ENCODE results near the gene PPP1R2B.

The PPP1R2B gene

DNA sequence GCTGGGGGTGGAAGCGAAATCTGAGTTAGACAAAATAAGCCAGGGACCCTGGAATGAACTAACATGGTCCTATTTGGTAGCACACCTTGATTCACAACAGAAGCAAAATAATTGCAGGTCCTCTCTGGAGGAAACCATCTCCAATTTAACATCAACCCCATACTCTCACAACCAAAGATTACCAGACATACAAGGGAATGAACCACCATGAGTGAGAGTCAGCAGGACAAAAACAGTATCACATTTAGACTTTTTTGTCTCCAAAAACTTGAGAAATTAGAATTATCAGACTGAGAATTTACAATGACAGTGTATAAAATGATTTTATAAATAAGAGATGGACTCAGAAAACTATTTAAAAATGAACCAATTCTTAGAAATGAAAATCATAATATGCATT is 21.1 kb downstream of the PPP1R2B start:
- FAIRE-seq (no peak), DNase-seq (ENCODE audit: low spot score) (no peak)

DNA sequence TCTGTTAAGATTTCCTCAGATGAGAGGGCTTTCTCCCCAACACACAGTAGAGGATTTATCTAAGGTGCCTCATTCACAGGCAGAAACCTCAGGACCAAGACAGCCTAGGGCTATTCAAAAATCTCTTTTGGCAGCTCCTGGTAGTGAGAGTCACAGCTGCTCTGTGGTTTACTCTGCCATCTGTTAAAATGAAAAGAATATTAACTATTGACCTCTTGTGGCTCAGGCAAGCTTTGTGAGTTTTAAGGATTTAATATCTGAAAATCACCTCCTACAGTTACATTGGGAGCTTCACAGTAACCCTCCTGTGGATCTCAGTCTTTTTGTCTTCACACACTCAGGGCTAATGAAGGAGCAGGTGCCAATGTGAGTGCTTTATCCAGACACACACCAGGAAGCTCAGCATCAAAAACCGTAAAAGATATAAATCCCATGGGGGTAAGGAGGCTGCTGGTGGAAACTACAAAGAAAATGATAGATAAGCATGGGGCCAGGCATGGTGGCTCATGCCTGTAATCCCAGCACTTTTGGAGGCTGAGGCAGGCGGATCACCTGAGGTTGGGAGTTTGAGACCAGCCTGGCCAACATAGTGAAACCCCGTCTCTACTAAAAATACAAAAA is 29.7 kb downstream of the PPP1R2B start:
- FAIRE-seq (no peak), DNase-seq (ENCODE audit: low spot score) (no peak)

DNA sequence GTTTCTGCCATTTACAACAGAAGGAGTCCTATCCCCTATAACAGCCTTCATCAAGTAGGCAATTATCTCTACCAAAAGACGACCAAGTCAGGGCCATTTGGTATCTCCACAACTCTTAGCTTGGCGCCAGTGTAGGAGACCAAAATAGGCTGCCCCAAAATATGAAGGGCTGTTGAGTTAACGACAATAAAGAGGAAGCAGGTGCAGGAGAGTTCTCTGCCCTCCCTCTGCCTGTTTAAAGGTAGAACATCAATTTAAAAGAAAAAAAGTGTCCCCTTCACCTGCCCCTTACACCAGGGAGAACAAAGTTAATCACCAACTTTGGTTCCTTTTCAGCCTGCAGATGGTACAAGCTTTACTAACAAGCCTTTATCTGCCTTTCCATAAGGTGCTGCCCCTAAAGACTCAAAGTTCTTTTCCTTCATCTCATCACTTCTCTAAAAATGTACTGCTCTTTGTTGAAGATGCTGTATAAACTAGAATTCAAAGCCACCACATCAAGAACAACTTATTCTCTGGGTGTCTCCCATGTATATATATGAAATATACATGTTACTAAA is 33.3 kb downstream of the PPP1R2B start:
- DNase-seq (ENCODE audit: low spot score) (no peak), FAIRE-seq (no peak)

DNA sequence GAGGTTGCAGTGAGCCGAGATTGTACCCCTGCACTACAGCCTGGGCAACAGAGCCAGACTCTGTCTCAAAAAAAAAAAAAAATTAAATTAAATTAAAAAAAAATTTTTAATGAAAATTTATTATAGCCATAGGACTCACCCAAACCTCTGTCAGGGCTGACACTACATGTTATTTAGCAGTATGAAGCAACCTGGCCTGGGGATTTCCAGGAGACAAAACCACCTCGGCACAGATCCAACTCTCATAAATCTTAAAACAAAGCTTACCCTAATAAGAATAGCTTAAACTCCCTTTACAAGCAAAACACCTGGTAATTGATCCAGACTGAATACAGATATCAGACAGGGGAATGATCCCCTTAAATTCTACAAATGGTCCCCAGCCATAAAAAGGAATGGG is 38.4 kb downstream of the PPP1R2B start:
- FAIRE-seq = no peak
- DNase-seq (ENCODE audit: low spot score) = no peak

DNA sequence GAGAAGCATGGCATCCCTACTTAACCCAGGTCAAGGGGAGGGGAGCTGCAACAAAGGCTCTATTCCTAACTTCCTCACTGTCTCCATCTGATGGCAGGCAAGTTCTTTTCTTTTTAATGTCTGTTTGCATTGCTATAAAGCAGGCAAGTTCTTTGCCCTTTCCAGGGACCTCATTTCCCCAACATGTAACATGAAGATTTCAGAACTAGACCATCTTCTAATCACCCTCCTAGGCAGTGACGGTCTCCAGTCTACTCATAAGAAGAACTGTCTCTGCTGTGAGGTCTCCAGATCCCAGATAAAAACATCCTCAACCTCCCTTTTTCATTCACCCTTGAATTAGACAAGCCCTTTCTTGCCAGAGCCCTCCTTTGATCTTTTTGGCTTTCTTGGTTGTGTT is 42.1 kb downstream of the PPP1R2B start:
- DNase-seq (ENCODE audit: low spot score) (no peak), FAIRE-seq (no peak)

DNA sequence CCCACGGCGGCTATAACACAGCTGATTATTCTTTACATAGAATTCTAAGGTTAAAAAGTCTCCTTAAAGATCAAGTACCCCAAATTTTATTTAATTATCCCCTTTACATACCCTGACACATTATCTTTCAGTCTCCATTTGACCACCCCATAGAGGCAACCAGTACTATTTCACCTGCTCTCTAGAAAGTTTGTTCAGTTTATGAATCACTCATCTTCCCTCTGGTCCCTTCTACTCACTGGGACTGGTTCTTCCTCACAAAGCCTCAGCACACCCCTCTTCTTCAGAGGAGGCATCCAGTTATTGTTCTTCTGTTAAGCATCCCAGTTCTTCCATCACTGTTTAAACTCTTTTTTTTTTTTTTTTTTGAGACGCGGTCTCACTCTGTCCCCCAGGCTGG is 42.8 kb downstream of the PPP1R2B start:
- DNase-seq (ENCODE audit: low spot score) (no peak), FAIRE-seq (no peak)

DNA sequence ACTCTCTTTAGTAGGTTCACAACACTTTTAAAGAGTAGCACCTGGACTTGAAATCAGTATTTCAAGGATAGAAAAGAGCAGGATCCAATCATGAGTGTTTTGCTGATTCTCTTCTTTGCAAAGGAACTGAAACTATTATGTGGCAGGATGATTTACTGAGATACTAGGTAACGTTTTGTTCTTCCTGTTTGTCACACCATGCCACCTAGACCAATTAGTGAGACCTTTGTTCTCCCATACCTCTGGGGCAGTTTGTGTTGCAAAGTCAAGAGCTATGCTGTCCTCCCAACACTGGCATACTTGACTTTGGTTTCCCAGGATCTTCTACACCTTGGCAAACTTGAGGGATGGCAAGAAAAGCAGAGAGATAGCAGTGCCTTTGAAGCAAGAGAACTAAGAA is 43.4 kb downstream of the PPP1R2B start:
- FAIRE-seq (no peak), DNase-seq (ENCODE audit: low spot score) (no peak)

DNA sequence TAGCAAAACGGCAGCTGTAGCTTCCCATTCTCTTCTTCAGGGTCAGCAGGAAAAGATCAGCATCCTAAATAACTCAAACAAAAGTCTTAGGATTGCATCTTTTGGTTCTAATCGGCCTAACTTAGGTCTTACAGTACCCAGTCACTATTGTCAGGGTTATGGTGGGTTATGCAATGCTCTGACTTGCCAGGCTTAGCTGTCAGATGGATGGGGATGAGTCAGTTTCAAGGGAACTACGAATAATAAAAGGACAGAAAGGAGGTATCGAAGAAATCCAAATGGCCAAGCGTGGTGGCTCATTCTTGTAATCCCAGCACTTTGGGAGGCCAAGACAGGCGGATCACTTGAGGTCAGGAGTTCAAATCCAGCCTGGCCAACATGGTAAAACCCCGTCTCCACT is 46.5 kb downstream of the PPP1R2B start:
- FAIRE-seq = no peak

More for the DNA sequence above, 46.5 kb downstream of the PPP1R2B start:
- no peak for DNase-seq (ENCODE audit: low spot score)
